Smooth muscle cell (in vitro differentiated cells): Measurements from ENCODE around the gene ANKHD1. TPM values are rescaled to one million over a fixed set of nuclear protein-coding genes. Genes with fewer than 3 reads are reported as not detected.

ENCODE experiments used
- DNase-seq: peaks from one replicate; lab custom pipeline; 2025; ENCODE audit not compliant: unreplicated experiment; lab: John Stamatoyannopoulos, UW
- H2AFZ ChIP-seq: fragments of 200-600 bp; sonication (generic); 2 replicates; pipeline ENCODE4 v1.6.0; 2016; ENCODE audit warnings: antibody characterized with exemption, low read depth, mild to moderate bottlenecking
- H3F3A ChIP-seq: fragments of 200-600 bp; sonication (generic); 2 replicates; pipeline ENCODE4 v1.6.0; 2017; ENCODE audit warnings: antibody characterized with exemption, low read depth
- H3K27ac ChIP-seq: fragments of 200-600 bp; sonication (generic); 2 replicates; pipeline ENCODE4 v1.5.1; 2016; ENCODE audit warnings: low read depth, mild to moderate bottlenecking
- H3K27me3 ChIP-seq: fragments of 200-600 bp; sonication (generic); 2 replicates; pipeline ENCODE4 v1.6.1; 2016; ENCODE audit warnings: low read depth, mild to moderate bottlenecking
- H3K36me3 ChIP-seq: fragments of 200-600 bp; sonication (generic); 2 replicates; pipeline ENCODE4 v1.5.1; 2016; ENCODE audit warnings: low read depth
- H3K4me1 ChIP-seq: fragments of 200-600 bp; sonication (generic); 2 replicates; pipeline ENCODE4 v1.5.1; 2016; ENCODE audit warnings: low read depth
- H3K4me2 ChIP-seq: fragments of 200-600 bp; sonication (generic); 2 replicates; pipeline ENCODE4 v1.6.0; 2016; ENCODE audit warnings: mild to moderate bottlenecking
- H3K4me3 ChIP-seq: fragments of 200-600 bp; sonication (generic); 2 replicates; pipeline ENCODE4 v1.5.1; 2016; ENCODE audit warnings: mild to moderate bottlenecking
- H3K79me2 ChIP-seq: fragments of 200-600 bp; sonication (generic); 2 replicates; pipeline ENCODE4 v1.6.0; 2016; ENCODE audit warnings: low read depth, mild to moderate bottlenecking
- H3K9ac ChIP-seq: fragments of 200-600 bp; sonication (generic); 2 replicates; pipeline ENCODE4 v1.6.0; 2016; ENCODE audit warnings: low read depth
- H3K9me3 ChIP-seq: fragments of 200-600 bp; sonication (generic); replicated peaks from 2 replicates; pipeline ENCODE4 v1.5.1; 2016; ENCODE audit warnings: low read depth
- H4K20me1 ChIP-seq: fragments of 200-600 bp; sonication (generic); 2 replicates; pipeline ENCODE4 v1.6.0; 2016; ENCODE audit warnings: low read depth
- WGBS: methylation state at CpG from one replicate; pipeline ENCODE4 v1.1.7; 2016; ENCODE audit warnings: low lambda C conversion rate; 5-methylcytosine and 5-hydroxymethylcytosine counted together
- polyA plus RNA-seq: library from polyadenylated mRNA; unstranded; fragments of >200 nt; fragmentation: Nextera tagmentation; extraction: Ambion mirVana; gene quantifications from 2 replicates; pipeline ENCODE4 v1.2.1, GENCODE V29; 2016
- total RNA-seq: library from RNA; depleted of rRNA; stranded (reverse); fragments of >200 nt; gene quantifications from 2 replicates; pipeline ENCODE4 v1.2.3, GENCODE V29; 2014
- TF ChIP-seq, protein P1 (sequence below): fragments of 200-600 bp; sonication (generic); IDR thresholded peaks from 2 replicates; pipeline ENCODE4 v1.5.1; 2017; ENCODE audit warnings: borderline replicate concordance, mild to moderate bottlenecking, antibody characterized with exemption; ENCODE audit not compliant: insufficient read depth, poor library complexity, severe bottlenecking

The ANKHD1 gene
- total and polyA plus RNA-seq, 2 experiments from 2014 or later = 37.9 to 56.1 TPM

DNA sequence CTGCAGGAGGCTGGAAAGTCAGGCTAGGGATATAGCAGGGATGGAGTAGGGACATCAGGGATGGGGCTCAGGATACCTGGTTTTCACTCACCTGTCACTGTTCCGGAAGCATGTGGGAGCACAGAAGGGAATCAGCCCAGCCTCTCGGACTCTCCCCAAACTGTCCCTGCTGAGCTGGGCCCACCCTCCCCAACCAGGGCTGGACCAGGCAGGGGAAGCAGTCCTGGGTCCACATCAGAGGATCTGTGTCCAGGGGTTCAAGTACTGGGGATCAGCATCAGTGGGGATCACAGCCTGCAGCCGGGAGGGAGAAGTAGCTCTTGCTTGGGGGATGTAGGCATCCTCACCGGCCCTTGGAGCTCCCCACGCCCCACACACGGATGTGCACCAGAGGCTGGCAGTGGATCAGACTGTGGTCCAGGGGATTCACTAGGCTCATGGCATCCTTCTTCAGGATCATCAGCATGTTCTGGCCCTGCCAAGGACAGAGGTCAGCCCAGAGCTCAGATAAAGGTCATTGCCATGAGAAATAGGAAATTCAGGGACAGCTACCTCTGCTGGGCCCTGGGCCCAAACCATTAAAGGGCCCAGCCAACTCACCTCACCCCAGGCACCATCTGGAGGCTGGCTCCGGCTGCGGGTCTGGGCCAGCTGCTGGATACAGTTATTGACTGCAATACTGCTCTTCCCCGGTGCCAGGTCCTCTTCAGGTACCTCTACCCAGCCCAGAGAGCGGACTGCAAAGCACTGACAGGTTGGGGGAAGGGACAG, 160.3 kb downstream of the ANKHD1 start:
- Histone ChIP-seq H3K9me3 (no peaks in the 10 kb centered on the region), H3K4me3 (no peak overlapping the region), H3K36me3 (no peaks in the 10 kb centered on the region), H3K79me2 (peaks cover 28% of the 10 kb centered on the region), H3K27me3 (no peaks in the 10 kb centered on the region), H4K20me1 (no peaks in the 10 kb centered on the region), H2AFZ (no peak overlapping the region), H3K27ac (no peak overlapping the region), H3F3A (no peaks in the 10 kb centered on the region), H3K4me1 (peaks cover 14% of the 10 kb centered on the region), H3K9ac (no peak overlapping the region), H3K4me2 (no peak overlapping the region)
- TF ChIP-seq, protein P1, sequence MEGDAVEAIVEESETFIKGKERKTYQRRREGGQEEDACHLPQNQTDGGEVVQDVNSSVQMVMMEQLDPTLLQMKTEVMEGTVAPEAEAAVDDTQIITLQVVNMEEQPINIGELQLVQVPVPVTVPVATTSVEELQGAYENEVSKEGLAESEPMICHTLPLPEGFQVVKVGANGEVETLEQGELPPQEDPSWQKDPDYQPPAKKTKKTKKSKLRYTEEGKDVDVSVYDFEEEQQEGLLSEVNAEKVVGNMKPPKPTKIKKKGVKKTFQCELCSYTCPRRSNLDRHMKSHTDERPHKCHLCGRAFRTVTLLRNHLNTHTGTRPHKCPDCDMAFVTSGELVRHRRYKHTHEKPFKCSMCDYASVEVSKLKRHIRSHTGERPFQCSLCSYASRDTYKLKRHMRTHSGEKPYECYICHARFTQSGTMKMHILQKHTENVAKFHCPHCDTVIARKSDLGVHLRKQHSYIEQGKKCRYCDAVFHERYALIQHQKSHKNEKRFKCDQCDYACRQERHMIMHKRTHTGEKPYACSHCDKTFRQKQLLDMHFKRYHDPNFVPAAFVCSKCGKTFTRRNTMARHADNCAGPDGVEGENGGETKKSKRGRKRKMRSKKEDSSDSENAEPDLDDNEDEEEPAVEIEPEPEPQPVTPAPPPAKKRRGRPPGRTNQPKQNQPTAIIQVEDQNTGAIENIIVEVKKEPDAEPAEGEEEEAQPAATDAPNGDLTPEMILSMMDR = no peak
- DNase-seq = no peak
- 98% methylated on average over 10 of the region's 10 CpGs for WGBS

DNA sequence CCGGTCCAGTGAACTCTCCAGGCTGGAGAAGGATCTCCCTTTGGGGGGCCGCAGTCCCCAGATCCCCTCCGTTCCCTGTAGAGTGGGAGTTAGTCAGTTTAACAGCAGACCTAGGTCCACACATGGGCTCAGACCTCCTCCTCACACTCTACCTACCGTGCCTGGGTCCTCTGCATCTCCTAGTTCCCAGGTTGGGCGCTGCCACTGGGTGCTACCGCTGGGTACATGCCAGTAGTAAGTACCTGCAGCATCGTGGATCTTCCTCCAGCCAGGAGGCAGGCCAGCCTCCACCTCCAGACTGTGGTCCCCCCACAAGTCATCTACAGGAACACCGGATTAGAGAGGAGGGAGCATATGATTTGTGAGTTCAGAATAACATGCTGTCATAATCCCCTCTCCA, 162.0 kb downstream of the ANKHD1 start:
- H3K4me1 ChIP-seq = peaks cover 14% of the 10 kb centered on the region
- DNase-seq = no peak
- TF ChIP-seq, protein P1 = no peak
- H3K79me2 ChIP-seq = peaks cover 25% of the 10 kb centered on the region
- peak overlapping the region; percentile 84 for H3K27ac ChIP-seq
- no peaks in the 10 kb centered on the region for H3K9me3 ChIP-seq
- H3K36me3 ChIP-seq = no peaks in the 10 kb centered on the region
- H3K4me3 ChIP-seq = peak overlapping the region; percentile 68
- 88% methylated on average over 8 of the region's 8 CpGs for WGBS
- no peaks in the 10 kb centered on the region for H3F3A ChIP-seq
- no peaks in the 10 kb centered on the region for H4K20me1 ChIP-seq
- no peak overlapping the region for H2AFZ ChIP-seq
- peak overlapping the region; percentile 93 for H3K9ac ChIP-seq
- H3K4me2 ChIP-seq = peak overlapping the region; percentile 95
- H3K27me3 ChIP-seq = no peaks in the 10 kb centered on the region

DNA sequence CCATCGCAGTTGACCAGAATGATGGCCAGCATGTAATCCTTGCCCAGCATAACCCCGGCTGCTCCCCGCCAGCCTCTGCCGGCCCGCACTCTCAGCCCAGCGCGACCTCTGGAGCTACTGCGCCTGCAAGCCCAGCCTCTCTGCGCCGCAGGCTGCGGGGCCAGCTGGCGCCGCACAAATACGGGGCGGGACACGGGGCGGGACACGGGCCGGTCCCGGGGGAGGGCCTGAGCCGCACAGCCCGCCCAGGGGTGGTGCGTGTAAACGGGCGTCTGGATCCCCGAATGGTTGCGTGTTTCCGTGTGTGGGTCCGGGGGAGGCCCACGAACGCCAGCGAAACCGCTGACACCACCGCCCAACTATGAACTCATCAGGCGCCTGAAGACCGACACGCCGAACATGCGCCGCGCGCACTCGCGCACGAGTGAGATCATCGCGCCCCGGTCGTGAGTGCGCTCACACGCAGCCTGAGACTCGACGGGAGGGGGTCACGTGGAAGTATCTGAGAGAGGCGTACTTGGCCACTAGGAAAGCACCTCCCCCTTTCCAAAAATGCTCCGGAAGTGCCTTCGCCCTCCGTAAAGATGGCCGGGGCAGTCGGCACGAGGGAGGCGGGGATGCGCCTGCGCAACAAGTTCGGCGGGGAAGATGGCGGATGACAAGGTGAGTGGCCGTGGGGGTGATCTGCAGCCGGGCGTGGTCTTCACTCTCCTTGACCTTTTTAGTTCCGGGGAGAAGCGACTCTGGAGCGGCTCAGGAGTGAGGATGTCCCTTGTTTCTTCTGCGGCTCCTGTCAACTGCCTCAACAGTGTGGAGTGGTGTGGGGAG, 162.8 kb downstream of the ANKHD1 start, which contains the start of the genes APBB3 and SLC35A4:
Gene APBB3 (minus strand): TSS at position 403 of the 828 bp plus-strand sequence. CDS start 353 bp downstream, at position 50.
Gene SLC35A4 (plus strand): TSS at position 633 of the 828 bp plus-strand sequence. CDS start 2,342 bp downstream, outside the sequence.
- Histone ChIP-seq H3K27me3 (no peaks in the 10 kb centered on the region), H2AFZ (peak within 1 kb of the TSS; percentile 88), H3K36me3 (no peaks in the 10 kb centered on the region), H3K27ac (peak within 1 kb of the TSS; percentile 84), H3K4me1 (peaks cover 14% of the 10 kb centered on the region), H3K4me2 (peak within 1 kb of the TSS; percentile 95), H3K79me2 (peaks cover 25% of the 10 kb centered on the region), H3K9me3 (no peaks in the 10 kb centered on the region), H3F3A (no peaks in the 10 kb centered on the region), H3K9ac (peak within 1 kb of the TSS; percentile 93), H4K20me1 (no peaks in the 10 kb centered on the region), H3K4me3 (peak within 1 kb of the TSS; percentile 68)
- DNase-seq = peak; percentile 91
- TF ChIP-seq, protein P1 = no peak
- 1% methylated on average over 64 of the region's 74 CpGs for WGBS
